HUDEP-2 (cell line): ENCODE measurements around the gene CENPVL3.
"Not testable (repeated sequence)": the region's sequence is repeated elsewhere in the genome, so short reads cannot be mapped to it uniquely, and the experiment has no call there.

Experiments used
- DNase-seq, 76 experiments: peaks; one replicate each; lab custom pipeline; 2025; ENCODE audit not compliant: unreplicated experiment in 76 of 76; lab: John Stamatoyannopoulos, UW

Gene CENPVL3

GRCh38 chrX:51618241-51619155 is at the start of gene CENPVL3:
CENPVL3 (minus strand) TSS chrX:51618912; CDS start chrX:51618873, 39 bp downstream.
- not testable (repeated sequence) for DNase-seq

GRCh38 chrX:51665981-51666380 is 47.3 kb upstream of the CENPVL3 start:
- no peak for DNase-seq

- DNase-seq = no peak
Observed at GRCh38 chrX:51643377-51643776, 24.7 kb upstream of the CENPVL3 start.

- peak in 5 of 76 experiments; percentile 0 to 8 (median 2) for DNase-seq
Observed at GRCh38 chrX:51641421-51642021, 22.8 kb upstream of the CENPVL3 start.

DNA sequence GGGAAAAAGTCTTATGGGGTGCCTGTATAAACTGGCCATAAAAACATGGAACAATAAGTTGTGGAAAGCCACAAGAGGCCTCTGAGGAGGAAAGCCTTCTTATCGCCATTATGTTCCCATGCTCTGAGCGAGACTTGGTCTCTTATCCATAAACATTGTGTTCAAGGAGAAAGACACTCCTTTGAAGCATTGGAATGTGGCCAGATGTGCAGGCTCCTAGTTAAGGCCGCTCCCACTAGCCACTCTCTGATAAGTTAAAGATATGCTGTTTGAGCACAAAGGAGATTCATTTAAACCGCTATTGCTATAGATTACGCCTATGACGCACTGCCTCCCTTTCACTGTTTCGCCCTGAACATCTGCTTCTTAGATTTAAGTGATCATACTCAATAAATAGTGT is 17.8 kb upstream of the CENPVL3 start:
- not testable (repeated sequence) for DNase-seq

GRCh38 chrX:51614353-51615012 is 4.2 kb downstream of the CENPVL3 start:
- peak in 2 of 76 experiments; percentile 0 for DNase-seq

DNA sequence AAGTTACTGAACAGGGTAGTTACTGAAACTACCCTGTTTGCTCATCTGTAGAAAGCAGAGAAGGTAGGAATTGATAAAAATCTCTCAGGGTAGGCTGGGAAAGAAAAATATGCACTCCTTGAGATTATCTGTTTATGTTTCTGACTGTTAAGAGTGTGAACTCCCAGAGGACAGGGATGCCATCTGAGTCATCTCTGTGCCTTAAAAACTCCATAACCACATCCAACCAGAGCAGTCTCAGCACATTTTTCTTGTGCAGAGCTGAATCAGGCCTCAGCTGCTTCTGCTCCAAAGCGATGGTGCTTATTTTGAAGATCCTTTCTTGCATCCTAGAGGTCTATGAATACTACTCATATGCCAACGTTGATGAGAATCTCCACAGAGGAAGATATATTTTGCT is 9.9 kb downstream of the CENPVL3 start:
- DNase-seq = no peak

- DNase-seq = no peak
Observed at GRCh38 chrX:51608126-51608525, 10.6 kb downstream of the CENPVL3 start.

- DNase-seq = no peak
Observed at GRCh38 chrX:51606446-51606845, 12.3 kb downstream of the CENPVL3 start.

DNA sequence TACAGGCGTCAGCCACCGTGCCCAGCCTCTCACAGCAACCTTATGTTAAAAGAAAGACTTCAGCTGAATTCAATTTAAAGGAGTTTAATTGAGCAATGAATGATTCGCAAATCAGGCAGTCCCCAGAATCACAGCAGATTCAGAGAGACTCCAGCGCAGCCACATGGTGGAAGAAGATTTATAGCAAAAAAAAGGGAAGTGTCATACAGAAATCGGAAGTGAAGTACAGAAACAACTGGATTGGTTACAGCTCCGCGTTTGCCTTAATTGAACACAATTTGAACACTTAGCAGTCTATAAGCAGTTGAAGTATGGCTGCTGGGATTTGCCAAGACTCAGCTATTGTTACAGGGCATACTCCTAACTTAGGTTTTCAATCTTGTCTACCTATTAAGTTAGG is 19.8 kb downstream of the CENPVL3 start:
- no peak for DNase-seq

DNA sequence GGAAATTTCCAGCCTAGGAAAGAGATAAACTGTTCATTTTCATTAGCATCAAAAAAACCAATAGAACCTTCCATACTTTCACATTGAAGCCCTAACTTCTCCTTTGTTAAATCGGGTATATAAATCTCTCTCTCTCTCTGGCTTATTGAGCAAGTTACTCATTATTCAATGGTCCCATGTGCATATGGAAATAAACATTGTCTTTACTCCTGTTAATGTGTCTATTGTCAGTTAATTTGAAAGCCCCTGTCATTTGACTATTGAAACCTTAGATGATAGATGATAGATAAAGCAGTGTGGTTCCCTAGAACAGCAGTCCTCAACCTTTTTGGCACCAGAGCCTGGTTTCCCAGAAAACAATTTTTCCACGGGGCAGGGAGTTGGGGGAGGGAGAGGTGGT is 46.8 kb downstream of the CENPVL3 start:
- no peak for DNase-seq

DNA sequence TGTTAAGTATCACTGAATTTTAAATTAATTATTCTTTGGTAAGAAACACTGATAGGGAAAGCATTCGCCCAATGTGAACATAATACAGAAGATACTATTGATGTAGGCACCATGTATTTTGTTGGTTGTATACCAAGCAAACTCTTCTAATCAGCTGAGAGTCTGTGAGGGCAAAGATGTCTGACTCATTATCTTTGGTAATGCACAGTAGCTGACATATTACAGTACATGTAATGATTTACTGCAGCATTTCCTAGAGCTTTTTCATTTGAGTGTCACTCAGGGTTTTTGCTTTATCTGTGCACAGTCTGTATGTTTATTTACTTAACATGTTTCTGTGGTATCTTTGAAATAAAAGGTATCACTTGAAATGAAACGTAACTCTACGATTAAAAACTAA is 49.2 kb downstream of the CENPVL3 start:
- DNase-seq = no peak

- DNase-seq = no peak
Observed at GRCh38 chrX:51568586-51568985, 50.1 kb downstream of the CENPVL3 start.
